ENCODE data around the gene LHPP. TPM values are rescaled to one million over a fixed set of nuclear protein-coding genes. Genes with fewer than 3 reads are reported as not detected.

Gene LHPP
- total and polyA plus RNA-seq, 2 experiments from 2014 or later: 27.4 to 40.2 TPM

DNA sequence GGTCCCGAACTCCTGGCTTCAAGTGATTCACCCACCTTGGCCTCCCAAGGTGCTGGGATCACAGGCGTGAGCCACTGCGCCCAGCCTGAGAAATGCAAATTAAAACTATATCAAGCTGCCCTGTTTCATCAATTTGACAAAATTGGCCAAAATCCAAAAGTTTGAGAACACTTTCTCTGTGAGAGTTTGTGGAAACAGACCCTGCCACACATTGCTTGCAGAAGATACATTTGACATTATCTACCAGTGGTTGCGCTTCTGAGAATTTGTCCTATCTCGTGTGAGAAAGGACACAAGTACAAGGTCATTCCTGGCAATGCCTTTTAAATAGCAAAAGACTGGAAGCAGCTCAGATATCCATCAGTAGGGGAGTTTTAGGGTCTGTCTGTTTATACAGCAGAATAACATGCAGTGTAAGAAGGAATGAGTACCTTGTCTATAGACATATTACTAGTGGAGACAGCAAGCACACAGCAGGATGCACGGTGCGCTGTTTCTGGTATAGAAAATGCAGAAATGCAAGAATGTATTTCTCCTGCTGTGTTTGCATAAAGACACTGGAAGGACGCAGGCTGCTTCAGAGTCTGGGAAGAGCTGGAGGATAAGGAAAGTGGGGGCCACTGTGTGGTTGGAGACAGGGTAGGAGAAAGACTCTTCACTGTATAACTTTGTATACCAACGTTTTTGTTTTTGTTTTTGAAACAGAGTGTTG is 4.3 kb downstream of the LHPP start (continued):
- TF ChIP-seq REST (IDR thresholded peaks at IDR 0.05; ENCODE audit: unreplicated experiment): no peak
- TF ChIP-seq, protein P1, sequence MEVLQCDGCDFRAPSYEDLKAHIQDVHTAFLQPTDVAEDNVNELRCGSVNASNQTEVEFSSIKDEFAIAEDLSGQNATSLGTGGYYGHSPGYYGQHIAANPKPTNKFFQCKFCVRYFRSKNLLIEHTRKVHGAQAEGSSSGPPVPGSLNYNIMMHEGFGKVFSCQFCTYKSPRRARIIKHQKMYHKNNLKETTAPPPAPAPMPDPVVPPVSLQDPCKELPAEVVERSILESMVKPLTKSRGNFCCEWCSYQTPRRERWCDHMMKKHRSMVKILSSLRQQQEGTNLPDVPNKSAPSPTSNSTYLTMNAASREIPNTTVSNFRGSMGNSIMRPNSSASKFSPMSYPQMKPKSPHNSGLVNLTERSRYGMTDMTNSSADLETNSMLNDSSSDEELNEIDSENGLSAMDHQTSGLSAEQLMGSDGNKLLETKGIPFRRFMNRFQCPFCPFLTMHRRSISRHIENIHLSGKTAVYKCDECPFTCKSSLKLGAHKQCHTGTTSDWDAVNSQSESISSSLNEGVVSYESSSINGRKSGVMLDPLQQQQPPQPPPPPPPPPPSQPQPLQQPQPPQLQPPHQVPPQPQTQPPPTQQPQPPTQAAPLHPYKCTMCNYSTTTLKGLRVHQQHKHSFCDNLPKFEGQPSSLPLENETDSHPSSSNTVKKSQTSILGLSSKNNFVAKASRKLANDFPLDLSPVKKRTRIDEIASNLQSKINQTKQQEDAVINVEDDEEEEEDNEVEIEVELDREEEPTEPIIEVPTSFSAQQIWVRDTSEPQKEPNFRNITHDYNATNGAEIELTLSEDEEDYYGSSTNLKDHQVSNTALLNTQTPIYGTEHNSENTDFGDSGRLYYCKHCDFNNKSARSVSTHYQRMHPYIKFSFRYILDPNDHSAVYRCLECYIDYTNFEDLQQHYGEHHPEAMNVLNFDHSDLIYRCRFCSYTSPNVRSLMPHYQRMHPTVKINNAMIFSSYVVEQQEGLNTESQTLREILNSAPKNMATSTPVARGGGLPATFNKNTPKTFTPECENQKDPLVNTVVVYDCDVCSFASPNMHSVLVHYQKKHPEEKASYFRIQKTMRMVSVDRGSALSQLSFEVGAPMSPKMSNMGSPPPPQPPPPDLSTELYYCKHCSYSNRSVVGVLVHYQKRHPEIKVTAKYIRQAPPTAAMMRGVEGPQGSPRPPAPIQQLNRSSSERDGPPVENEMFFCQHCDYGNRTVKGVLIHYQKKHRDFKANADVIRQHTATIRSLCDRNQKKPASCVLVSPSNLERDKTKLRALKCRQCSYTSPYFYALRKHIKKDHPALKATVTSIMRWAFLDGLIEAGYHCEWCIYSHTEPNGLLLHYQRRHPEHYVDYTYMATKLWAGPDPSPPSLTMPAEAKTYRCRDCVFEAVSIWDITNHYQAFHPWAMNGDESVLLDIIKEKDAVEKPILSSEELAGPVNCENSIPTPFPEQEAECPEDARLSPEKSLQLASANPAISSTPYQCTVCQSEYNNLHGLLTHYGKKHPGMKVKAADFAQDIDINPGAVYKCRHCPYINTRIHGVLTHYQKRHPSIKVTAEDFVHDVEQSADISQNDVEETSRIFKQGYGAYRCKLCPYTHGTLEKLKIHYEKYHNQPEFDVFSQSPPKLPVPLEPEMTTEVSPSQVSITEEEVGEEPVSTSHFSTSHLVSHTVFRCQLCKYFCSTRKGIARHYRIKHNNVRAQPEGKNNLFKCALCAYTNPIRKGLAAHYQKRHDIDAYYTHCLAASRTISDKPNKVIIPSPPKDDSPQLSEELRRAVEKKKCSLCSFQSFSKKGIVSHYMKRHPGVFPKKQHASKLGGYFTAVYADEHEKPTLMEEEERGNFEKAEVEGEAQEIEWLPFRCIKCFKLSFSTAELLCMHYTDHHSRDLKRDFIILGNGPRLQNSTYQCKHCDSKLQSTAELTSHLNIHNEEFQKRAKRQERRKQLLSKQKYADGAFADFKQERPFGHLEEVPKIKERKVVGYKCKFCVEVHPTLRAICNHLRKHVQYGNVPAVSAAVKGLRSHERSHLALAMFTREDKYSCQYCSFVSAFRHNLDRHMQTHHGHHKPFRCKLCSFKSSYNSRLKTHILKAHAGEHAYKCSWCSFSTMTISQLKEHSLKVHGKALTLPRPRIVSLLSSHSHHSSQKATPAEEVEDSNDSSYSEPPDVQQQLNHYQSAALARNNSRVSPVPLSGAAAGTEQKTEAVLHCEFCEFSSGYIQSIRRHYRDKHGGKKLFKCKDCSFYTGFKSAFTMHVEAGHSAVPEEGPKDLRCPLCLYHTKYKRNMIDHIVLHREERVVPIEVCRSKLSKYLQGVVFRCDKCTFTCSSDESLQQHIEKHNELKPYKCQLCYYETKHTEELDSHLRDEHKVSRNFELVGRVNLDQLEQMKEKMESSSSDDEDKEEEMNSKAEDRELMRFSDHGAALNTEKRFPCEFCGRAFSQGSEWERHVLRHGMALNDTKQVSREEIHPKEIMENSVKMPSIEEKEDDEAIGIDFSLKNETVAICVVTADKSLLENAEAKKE (CRISPR knock-in tag; IDR thresholded peaks at IDR 0.05): no peak
- TF ChIP-seq, protein P2, sequence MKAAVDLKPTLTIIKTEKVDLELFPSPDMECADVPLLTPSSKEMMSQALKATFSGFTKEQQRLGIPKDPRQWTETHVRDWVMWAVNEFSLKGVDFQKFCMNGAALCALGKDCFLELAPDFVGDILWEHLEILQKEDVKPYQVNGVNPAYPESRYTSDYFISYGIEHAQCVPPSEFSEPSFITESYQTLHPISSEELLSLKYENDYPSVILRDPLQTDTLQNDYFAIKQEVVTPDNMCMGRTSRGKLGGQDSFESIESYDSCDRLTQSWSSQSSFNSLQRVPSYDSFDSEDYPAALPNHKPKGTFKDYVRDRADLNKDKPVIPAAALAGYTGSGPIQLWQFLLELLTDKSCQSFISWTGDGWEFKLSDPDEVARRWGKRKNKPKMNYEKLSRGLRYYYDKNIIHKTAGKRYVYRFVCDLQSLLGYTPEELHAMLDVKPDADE (IDR thresholded peaks at IDR 0.05): no peak

Measured in GM23338 (cell line).